OCI-LY7 (cell line): ENCODE results near the gene RCCD1.

Experiments used
- CTCF ChIP-seq: fragments of 200-600 bp; sonication (generic); conservative IDR thresholded peaks from 2 replicates; pipeline ENCODE4 v1.5.1; 2014; ENCODE audit warnings: mild to moderate bottlenecking, antibody characterized with exemption, low read length, moderate library complexity, mixed read lengths
- EZH2phosphoT487 ChIP-seq: fragments of 200-600 bp; sonication (generic); IDR thresholded peaks from 2 replicates; pipeline ENCODE4 v1.6.1; 2018; ENCODE audit warnings: low read depth, borderline replicate concordance, mild to moderate bottlenecking, mixed run types, antibody characterized with exemption, low read length, moderate library complexity, mixed read lengths

GRCh38 chr15:90994059-90994416, 39.4 kb downstream of the RCCD1 start:
- TF ChIP-seq CTCF (no peak), EZH2phosphoT487 (no peak)
